ENCODE results near the gene RELN. TPM values are rescaled to one million over a fixed set of nuclear protein-coding genes. Genes with fewer than 3 reads are reported as not detected.

The RELN gene
- total RNA-seq, 1 experiment from 2014 or later: 0.20 TPM

- Mint-ChIP-seq H3K4me1 (peaks cover 25% of the 10 kb centered on the region), H3K4me3 (no peak overlapping the region), H3K27me3 (ENCODE audit: low read depth) (no peaks in the 10 kb centered on the region; the same call in 1 of the 2 replicates), H3K27ac (no peak overlapping the region), H3K36me3 (no peaks in the 10 kb centered on the region), H3K9me3 (no peaks in the 10 kb centered on the region)
- DNase-seq (ENCODE audit: low spot score) (no peak), ATAC-seq (peak; percentile 69)
- ChIA-PET CTCF (no interaction called here), POLR2A (no interaction called here)
- TF ChIP-seq MLX (CRISPR knock-in tag; IDR thresholded peaks at IDR 0.05): no peak
- TF ChIP-seq E2F4 (CRISPR knock-in tag; IDR thresholded peaks at IDR 0.05; ENCODE audit: borderline replicate concordance, low read depth): no peak
- no peak for TF ChIP-seq ZNF671 (CRISPR knock-in tag; IDR thresholded peaks at IDR 0.05)
- no peak for TF ChIP-seq FOXP1 (CRISPR knock-in tag; IDR thresholded peaks at IDR 0.05; ENCODE audit: borderline replicate concordance)
- TF ChIP-seq ATF3 (CRISPR knock-in tag; conservative IDR thresholded peaks at IDR 0.05): no peak
- no peak for TF ChIP-seq TCF7 (CRISPR knock-in tag; IDR thresholded peaks at IDR 0.05; ENCODE audit: low read depth)
- no peak for TF ChIP-seq RELA (CRISPR knock-in tag; IDR thresholded peaks at IDR 0.05; ENCODE audit: borderline replicate concordance)
Observed at GRCh38 chr7:103771294-103771693, 218.2 kb downstream of the RELN start.

GRCh38 chr7:103766660-103767059 is 222.8 kb downstream of the RELN start:
- H3K4me3 Mint-ChIP-seq: no peak overlapping the region
- ChIA-PET POLR2A (interaction anchor here (0.6 kb wide), 1 partner anchor 262 kb away, joined by 3 read pairs; no protein-coding TSS in a partner anchor), CTCF (no interaction called here)
- no peak overlapping the region for H3K27ac Mint-ChIP-seq
- DNase-seq (ENCODE audit: low spot score) (no peak), ATAC-seq (no peak)
- H3K27me3 Mint-ChIP-seq (ENCODE audit: low read depth): no peaks in the 10 kb centered on the region; the same call in 1 of the 2 replicates
- H3K9me3 Mint-ChIP-seq: no peaks in the 10 kb centered on the region
- H3K4me1 Mint-ChIP-seq: peaks cover 26% of the 10 kb centered on the region
- no peak for TF ChIP-seq ZNF138 (CRISPR knock-in tag; conservative IDR thresholded peaks at IDR 0.05)
- no peak for TF ChIP-seq AFF4 (CRISPR knock-in tag; IDR thresholded peaks at IDR 0.05; ENCODE audit: borderline replicate concordance)
- TF ChIP-seq JUN (CRISPR knock-in tag; IDR thresholded peaks at IDR 0.05): no peak
- no peak for TF ChIP-seq HMGXB4 (CRISPR knock-in tag; IDR thresholded peaks at IDR 0.05)
- TF ChIP-seq KAT7 (CRISPR knock-in tag; IDR thresholded peaks at IDR 0.05; ENCODE audit: borderline replicate concordance): no peak
- no peaks in the 10 kb centered on the region for H3K36me3 Mint-ChIP-seq

GRCh38 chr7:103765901-103766300 is 223.6 kb downstream of the RELN start:
- no peaks in the 10 kb centered on the region; the same call in 1 of the 2 replicates for H3K27me3 Mint-ChIP-seq (ENCODE audit: low read depth)
- peaks cover 19% of the 10 kb centered on the region for H3K4me1 Mint-ChIP-seq
- H3K4me3 Mint-ChIP-seq: no peak overlapping the region
- ChIA-PET POLR2A (no interaction called here), CTCF (no interaction called here)
- H3K9me3 Mint-ChIP-seq: no peaks in the 10 kb centered on the region
- H3K27ac Mint-ChIP-seq: no peak overlapping the region
- no peak for DNase-seq (ENCODE audit: low spot score)
- no peaks in the 10 kb centered on the region for H3K36me3 Mint-ChIP-seq
- peak; percentile 79 for ATAC-seq
- TF ChIP-seq ZMAT4 (CRISPR knock-in tag; IDR thresholded peaks at IDR 0.05) (no peak), MAX (CRISPR knock-in tag; IDR thresholded peaks at IDR 0.05) (no peak), STAT6 (CRISPR knock-in tag; conservative IDR thresholded peaks at IDR 0.05; ENCODE audit: low read depth) (no peak), ZNF232 (CRISPR knock-in tag; IDR thresholded peaks at IDR 0.05) (no peak), ZNF281 (CRISPR knock-in tag; IDR thresholded peaks at IDR 0.05) (no peak)
